Embryonic facial prominence (tissue), 1 donor: ENCODE results near the gene PRKG1.

ENCODE experiments used
- DNase-seq: peaks from one replicate; pipeline ENCODE4 v3.0.0-alpha.2; 2016; ENCODE audit errors: extremely low spot score

The PRKG1 gene

GRCh38 chr10:51800725-51801424 is 726.6 kb downstream of the PRKG1 start:
- no peak for DNase-seq

GRCh38 chr10:51802030-51802429 is 727.7 kb downstream of the PRKG1 start:
- no peak for DNase-seq

- DNase-seq, result no peak
Measured at GRCh38 chr10:51804866-51805265, 730.6 kb downstream of the PRKG1 start.

- DNase-seq, result no peak
Measured at GRCh38 chr10:51806079-51806835, 732.0 kb downstream of the PRKG1 start.

GRCh38 chr10:51808187-51808586 is 733.9 kb downstream of the PRKG1 start:
- DNase-seq, result no peak

GRCh38 chr10:51815723-51816122 is 741.4 kb downstream of the PRKG1 start:
- DNase-seq, result no peak

- DNase-seq, result no peak
Measured at GRCh38 chr10:51821045-51821444, 746.8 kb downstream of the PRKG1 start.

GRCh38 chr10:51821745-51822144 is 747.5 kb downstream of the PRKG1 start:
- DNase-seq, result no peak

- DNase-seq, result no peak
Measured at GRCh38 chr10:51832652-51833383, 758.5 kb downstream of the PRKG1 start.

GRCh38 chr10:51834548-51834947 is 760.3 kb downstream of the PRKG1 start:
- no peak for DNase-seq

- no peak for DNase-seq
Measured at GRCh38 chr10:51838471-51838870, 764.2 kb downstream of the PRKG1 start.

GRCh38 chr10:51843966-51844365 is 769.7 kb downstream of the PRKG1 start:
- DNase-seq, result no peak

GRCh38 chr10:51846856-51847506 is 772.7 kb downstream of the PRKG1 start:
- no peak for DNase-seq

- no peak for DNase-seq
Measured at GRCh38 chr10:51852297-51852696, 778.0 kb downstream of the PRKG1 start.

GRCh38 chr10:51857305-51857704 is 783.0 kb downstream of the PRKG1 start:
- DNase-seq, result no peak

- no peak for DNase-seq
Measured at GRCh38 chr10:51860257-51860656, 786.0 kb downstream of the PRKG1 start.

- DNase-seq, result no peak
Measured at GRCh38 chr10:51861051-51861450, 786.8 kb downstream of the PRKG1 start.

- DNase-seq, result no peak
Measured at GRCh38 chr10:51861731-51862130, 787.4 kb downstream of the PRKG1 start.

GRCh38 chr10:51862149-51862548 is 787.9 kb downstream of the PRKG1 start:
- DNase-seq, result no peak

GRCh38 chr10:51867956-51868355 is 793.7 kb downstream of the PRKG1 start:
- DNase-seq, result no peak

- no peak for DNase-seq
Measured at GRCh38 chr10:51874131-51874530, 799.8 kb downstream of the PRKG1 start.

- no peak for DNase-seq
Measured at GRCh38 chr10:51875610-51876009, 801.3 kb downstream of the PRKG1 start.
